ENCODE results near the gene SEMA4A. TPM values are rescaled to one million over a fixed set of nuclear protein-coding genes. Genes with fewer than 3 reads are reported as not detected.

Gene SEMA4A
- total RNA-seq (2022; extraction: Qiagen RNA extraction) = 0.31 to 0.51 TPM (median 0.42 TPM) in 5 replicates

GRCh38 chr1:156153362-156153761, at the start of gene SEMA4A:
Gene SEMA4A (plus strand): TSS chr1:156153585. CDS start chr1:156154579, 994 bp downstream.

GRCh38 chr1:156114101-156114918, 39.1 kb upstream of the SEMA4A start, which contains the start of gene LMNA:
Gene LMNA (plus strand): TSS chr1:156114711. CDS start chr1:156114919, 208 bp downstream.

DNA sequence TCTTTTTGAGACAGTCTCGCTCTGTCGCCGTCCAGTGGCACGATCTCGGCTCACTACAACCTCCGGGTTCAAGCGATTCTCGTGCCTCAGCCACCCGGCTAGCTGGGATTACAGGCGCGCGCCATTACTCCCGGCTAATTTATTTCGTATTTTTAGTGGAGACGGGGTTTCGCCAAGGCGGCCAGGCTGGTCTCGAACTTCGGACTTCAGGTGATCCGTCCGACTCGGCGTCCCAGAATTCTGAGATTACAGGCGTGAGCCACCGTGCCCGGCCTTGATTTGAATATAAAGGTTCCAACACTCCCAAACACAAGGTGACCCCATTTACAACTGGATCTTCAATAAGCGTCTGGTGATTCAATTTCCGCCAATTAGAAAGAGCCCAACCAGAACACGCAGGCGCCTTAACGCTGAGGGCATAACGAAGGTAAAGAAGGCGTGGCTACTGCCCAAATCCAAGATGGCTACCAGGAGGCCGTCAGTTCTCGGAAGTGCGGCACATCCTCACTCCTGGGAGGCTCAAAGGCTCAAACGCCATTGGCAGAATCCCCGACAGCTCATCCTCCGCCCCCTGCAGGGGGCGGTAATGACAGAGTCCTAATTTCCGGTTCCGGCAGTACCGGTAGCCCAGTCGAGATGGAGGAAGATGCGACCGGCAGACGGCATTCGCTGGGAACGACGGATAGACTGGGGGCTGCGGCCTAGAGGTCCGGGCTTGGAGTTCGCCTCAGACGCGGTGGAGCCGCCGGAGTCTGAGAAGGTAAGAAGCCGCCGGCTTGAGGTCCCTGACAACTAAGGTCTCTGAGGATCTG, 40.3 kb downstream of the SEMA4A start, which contains the start of gene SLC25A44:
Gene SLC25A44, plus strand, starts transcription at position 617 of the 812 bp plus-strand sequence. CDS start 5,744 bp downstream, outside the sequence.

GRCh38 chr1:156212833-156213643, 59.7 kb downstream of the SEMA4A start, which contains the start of gene PMF1:
Gene PMF1 (plus strand): TSS chr1:156213007. CDS start chr1:156213016, 9 bp downstream.

Other genes with a start within 250 kb of the SEMA4A start
- 19.0 to 23.3 TPM (median 19.9 TPM) in 5 replicates for gene RIT1, start 242.2 kb upstream of the SEMA4A start, total RNA-seq (2022; extraction: Qiagen RNA extraction)
- 12.2 to 25.9 TPM (median 21.4 TPM) in 5 replicates for gene KHDC4, start 219.2 kb upstream of the SEMA4A start, total RNA-seq (2022; extraction: Qiagen RNA extraction)
- gene RXFP4, start 211.9 kb upstream of the SEMA4A start, total RNA-seq (2022; extraction: Qiagen RNA extraction) = 0.07 TPM in 1 of 5 replicates, not detected in the others
- gene ARHGEF2, start 175.0 kb upstream of the SEMA4A start, total RNA-seq (2022; extraction: Qiagen RNA extraction) = 31.6 to 38.1 TPM (median 34.0 TPM) in 5 replicates
- gene SSR2, start 132.6 kb upstream of the SEMA4A start, total RNA-seq (2022; extraction: Qiagen RNA extraction) = 247 to 274 TPM (median 264 TPM) in 5 replicates
- gene UBQLN4, start 99.8 kb upstream of the SEMA4A start, total RNA-seq (2022; extraction: Qiagen RNA extraction) = 33.9 to 43.6 TPM (median 42.2 TPM) in 5 replicates
- 146 to 167 TPM (median 153 TPM) in 5 replicates for gene LAMTOR2, start 98.8 kb upstream of the SEMA4A start, total RNA-seq (2022; extraction: Qiagen RNA extraction)
- gene RAB25, start 92.4 kb upstream of the SEMA4A start, total RNA-seq (2022; extraction: Qiagen RNA extraction) = 0.16 TPM in 1 of 5 replicates, not detected in the others
- 0.76 to 2.6 TPM (median 1.7 TPM) in 5 replicates for gene MEX3A, start 71.1 kb upstream of the SEMA4A start, total RNA-seq (2022; extraction: Qiagen RNA extraction)
- gene LMNA, start 38.9 kb upstream of the SEMA4A start, total RNA-seq (2022; extraction: Qiagen RNA extraction) = 607 to 803 TPM (median 745 TPM) in 5 replicates
- 26.3 to 31.0 TPM (median 27.5 TPM) in 5 replicates for gene SLC25A44, start 40.5 kb downstream of the SEMA4A start, total RNA-seq (2022; extraction: Qiagen RNA extraction)
- gene PMF1, start 59.4 kb downstream of the SEMA4A start, total RNA-seq (2022; extraction: Qiagen RNA extraction) = 55.3 to 59.8 TPM (median 58.8 TPM) in 5 replicates
- 0.23 to 0.47 TPM (median 0.29 TPM) in 3 of 5 replicates, not detected in the others for gene BGLAP, start 88.6 kb downstream of the SEMA4A start, total RNA-seq (2022; extraction: Qiagen RNA extraction)
- gene PAQR6, start 94.5 kb downstream of the SEMA4A start, total RNA-seq (2022; extraction: Qiagen RNA extraction) = 2.4 to 4.7 TPM (median 2.8 TPM) in 5 replicates
- 33.2 to 45.5 TPM (median 42.2 TPM) in 5 replicates for gene SMG5, start 129.2 kb downstream of the SEMA4A start, total RNA-seq (2022; extraction: Qiagen RNA extraction)
- gene TMEM79, start 130.7 kb downstream of the SEMA4A start, total RNA-seq (2022; extraction: Qiagen RNA extraction) = 4.8 to 8.1 TPM (median 7.4 TPM) in 5 replicates
- gene GLMP, start 142.1 kb downstream of the SEMA4A start, total RNA-seq (2022; extraction: Qiagen RNA extraction) = 32.2 to 45.8 TPM (median 45.0 TPM) in 5 replicates
- gene VHLL, start 145.7 kb downstream of the SEMA4A start, total RNA-seq (2022; extraction: Qiagen RNA extraction) = not detected in 5 replicates
- 383 to 409 TPM (median 404 TPM) in 5 replicates for gene CCT3, start 184.7 kb downstream of the SEMA4A start, total RNA-seq (2022; extraction: Qiagen RNA extraction)
- 2.2 to 3.0 TPM (median 2.5 TPM) in 5 replicates for gene TSACC, start 184.9 kb downstream of the SEMA4A start, total RNA-seq (2022; extraction: Qiagen RNA extraction)
- not detected in 5 replicates for gene RHBG, start 215.6 kb downstream of the SEMA4A start, total RNA-seq (2022; extraction: Qiagen RNA extraction)

Data from A549 treated with dexamethasone at 1 μM for 4 hours (cell line).